HS-5 (cell line): ENCODE measurements around the gene CAMK2D.
A peak's percentile ranks its signal among the peaks of the same experiment; 100 is the strongest.

Experiments
- DNase-seq: peaks from one replicate; pipeline ENCODE4 v3.0.0-alpha.2; 2012; ENCODE audit warnings: low read depth

CAMK2D gene

GRCh38 chr4:113564493-113564892, 197.0 kb downstream of the CAMK2D start:
- DNase-seq, result no peak

GRCh38 chr4:113563691-113564378, 197.7 kb downstream of the CAMK2D start:
- DNase-seq, result no peak

GRCh38 chr4:113561758-113562157, 199.8 kb downstream of the CAMK2D start:
- no peak for DNase-seq

- no peak for DNase-seq
Observed at GRCh38 chr4:113561092-113561491, 200.4 kb downstream of the CAMK2D start.

- no peak for DNase-seq
Observed at GRCh38 chr4:113560579-113560978, 201.0 kb downstream of the CAMK2D start.

- no peak for DNase-seq
Observed at GRCh38 chr4:113559947-113560346, 201.6 kb downstream of the CAMK2D start.

- DNase-seq, result no peak
Observed at GRCh38 chr4:113556382-113557134, 205.0 kb downstream of the CAMK2D start.

GRCh38 chr4:113555868-113556267, 205.7 kb downstream of the CAMK2D start:
- no peak for DNase-seq

GRCh38 chr4:113553082-113553481, 208.5 kb downstream of the CAMK2D start:
- DNase-seq, result no peak

- no peak for DNase-seq
Observed at GRCh38 chr4:113550510-113550909, 211.0 kb downstream of the CAMK2D start.

- DNase-seq, result no peak
Observed at GRCh38 chr4:113548303-113548702, 213.2 kb downstream of the CAMK2D start.

- peak; percentile 94 for DNase-seq
Observed at GRCh38 chr4:113547487-113548042, 214.0 kb downstream of the CAMK2D start.

- no peak for DNase-seq
Observed at GRCh38 chr4:113541933-113542332, 219.6 kb downstream of the CAMK2D start.

- no peak for DNase-seq
Observed at GRCh38 chr4:113540859-113541258, 220.7 kb downstream of the CAMK2D start.

GRCh38 chr4:113539408-113539807, 222.1 kb downstream of the CAMK2D start:
- peak; percentile 75 for DNase-seq

- DNase-seq, result no peak
Observed at GRCh38 chr4:113537628-113538027, 223.9 kb downstream of the CAMK2D start.

GRCh38 chr4:113537203-113537602, 224.3 kb downstream of the CAMK2D start:
- no peak for DNase-seq

GRCh38 chr4:113534711-113535110, 226.8 kb downstream of the CAMK2D start:
- DNase-seq, result peak; percentile 56

GRCh38 chr4:113531572-113531971, 230.0 kb downstream of the CAMK2D start:
- DNase-seq, result no peak

- DNase-seq, result no peak
Observed at GRCh38 chr4:113528395-113528794, 233.1 kb downstream of the CAMK2D start.

GRCh38 chr4:113525521-113525920, 236.0 kb downstream of the CAMK2D start:
- no peak for DNase-seq

GRCh38 chr4:113524505-113525186, 236.9 kb downstream of the CAMK2D start:
- no peak for DNase-seq

- DNase-seq, result no peak
Observed at GRCh38 chr4:113524096-113524495, 237.4 kb downstream of the CAMK2D start.
